Stomach smooth muscle (tissue), 2 donors: ENCODE results near the gene NANOGP8.

Experiments used
- H3K27ac ChIP-seq: one replicate; pipeline ENCODE4 v1.7.0; 2013; ENCODE audit warnings: mild to moderate bottlenecking, low read length, inconsistent platforms
- H3K27me3 ChIP-seq, 2 donors: one replicate each; pipeline ENCODE4 v1.7.0; 2013; ENCODE audit warnings: low read length in 2 of 2; ENCODE audit not compliant: insufficient read depth in 2 of 2, control insufficient read depth in 1 of 2
- H3K36me3 ChIP-seq, 2 donors: one replicate each; pipeline ENCODE4 v1.7.0; 2013; ENCODE audit warnings: low read length in 2 of 2; ENCODE audit not compliant: control insufficient read depth in 2 of 2, insufficient read depth in 2 of 2
- H3K4me1 ChIP-seq: one replicate; pipeline ENCODE4 v1.7.0; 2013; ENCODE audit warnings: low read length; ENCODE audit not compliant: control insufficient read depth, insufficient read depth
- H3K4me3 ChIP-seq, 2 donors: one replicate each; pipeline ENCODE4 v1.7.0; 2013; ENCODE audit warnings: low read length in 2 of 2
- H3K9ac ChIP-seq, 2 donors: one replicate each; pipeline ENCODE4 v1.7.0; 2013; ENCODE audit warnings: low read length in 2 of 2, mild to moderate bottlenecking in 1 of 2
- H3K9me3 ChIP-seq, 2 donors: one replicate each; pipeline ENCODE4 v1.7.0; 2013; ENCODE audit warnings: low read length in 2 of 2; ENCODE audit not compliant: control insufficient read depth in 2 of 2
- donor health status: healthy.
- donor health status: Pancreatic carcinoma.

Gene NANOGP8

GRCh38 chr15:35117543-35118265 lies 32.6 kb upstream of the NANOGP8 start:
- H3K27ac ChIP-seq: no peak overlapping the region
- H3K9ac ChIP-seq: no peak overlapping the region
- no peaks in the 10 kb centered on the region for H3K9me3 ChIP-seq
- H3K36me3 ChIP-seq: no peaks in the 10 kb centered on the region
- H3K4me3 ChIP-seq: no peak overlapping the region
- H3K4me1 ChIP-seq: peaks cover 5% of the 10 kb centered on the region
- no peaks in the 10 kb centered on the region for H3K27me3 ChIP-seq

GRCh38 chr15:35115155-35115725 lies 30.1 kb upstream of the NANOGP8 start:
- H3K9ac ChIP-seq: no peak overlapping the region
- H3K9me3 ChIP-seq: no peaks in the 10 kb centered on the region
- H3K4me1 ChIP-seq: peaks cover 5% of the 10 kb centered on the region
- H3K27me3 ChIP-seq: no peaks in the 10 kb centered on the region
- no peaks in the 10 kb centered on the region for H3K36me3 ChIP-seq
- no peak overlapping the region for H3K27ac ChIP-seq
- no peak overlapping the region for H3K4me3 ChIP-seq

- Histone ChIP-seq H3K27ac (no peak overlapping the region), H3K9ac (no peak overlapping the region), H3K9me3 (no peaks in the 10 kb centered on the region), H3K4me1 (peaks cover 5% of the 10 kb centered on the region), H3K36me3 (no peaks in the 10 kb centered on the region), H3K4me3 (no peak overlapping the region), H3K27me3 (no peaks in the 10 kb centered on the region)
Observed at GRCh38 chr15:35112346-35112745, 27.3 kb upstream of the NANOGP8 start.

GRCh38 chr15:35111861-35112260 lies 26.8 kb upstream of the NANOGP8 start:
- H3K9me3 ChIP-seq: no peaks in the 10 kb centered on the region
- no peak overlapping the region for H3K4me3 ChIP-seq
- no peaks in the 10 kb centered on the region for H3K36me3 ChIP-seq
- no peak overlapping the region for H3K9ac ChIP-seq
- H3K4me1 ChIP-seq: peaks cover 5% of the 10 kb centered on the region
- no peaks in the 10 kb centered on the region for H3K27me3 ChIP-seq
- H3K27ac ChIP-seq: no peak overlapping the region

DNA sequence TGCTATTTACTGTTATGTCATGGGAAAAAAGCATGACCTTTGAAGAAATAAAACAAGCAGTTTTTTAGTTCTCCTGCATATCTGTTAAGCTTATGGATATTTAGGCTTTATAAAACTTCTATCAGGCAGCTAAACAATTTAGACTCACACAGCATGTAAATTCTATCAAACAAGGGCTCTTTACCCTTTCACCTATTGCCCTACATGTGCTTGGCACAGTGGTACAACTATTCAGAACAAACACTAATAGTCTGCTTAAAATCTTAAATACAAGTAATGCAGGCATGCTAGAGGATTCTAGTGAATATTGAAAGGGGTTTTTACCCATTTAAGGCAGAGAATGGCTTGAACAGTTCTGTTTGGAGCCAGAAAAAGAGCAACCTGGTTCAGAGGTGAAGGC lies 23.4 kb upstream of the NANOGP8 start:
- Histone ChIP-seq H3K27me3 (no peaks in the 10 kb centered on the region), H3K9ac (no peak overlapping the region), H3K9me3 (no peaks in the 10 kb centered on the region), H3K27ac (no peak overlapping the region), H3K36me3 (no peaks in the 10 kb centered on the region), H3K4me3 (no peak overlapping the region), H3K4me1 (no peaks in the 10 kb centered on the region)

GRCh38 chr15:35107561-35107960 lies 22.5 kb upstream of the NANOGP8 start:
- Histone ChIP-seq H3K36me3 (no peaks in the 10 kb centered on the region), H3K4me3 (no peak overlapping the region), H3K27me3 (no peaks in the 10 kb centered on the region), H3K9me3 (no peaks in the 10 kb centered on the region), H3K4me1 (no peaks in the 10 kb centered on the region), H3K27ac (no peak overlapping the region), H3K9ac (no peak overlapping the region)

GRCh38 chr15:35107122-35107521 lies 22.0 kb upstream of the NANOGP8 start:
- Histone ChIP-seq H3K27me3 (no peaks in the 10 kb centered on the region), H3K9me3 (no peaks in the 10 kb centered on the region), H3K9ac (no peak overlapping the region), H3K36me3 (no peaks in the 10 kb centered on the region), H3K27ac (no peak overlapping the region), H3K4me3 (no peak overlapping the region), H3K4me1 (no peaks in the 10 kb centered on the region)

GRCh38 chr15:35104526-35105147 lies 19.5 kb upstream of the NANOGP8 start:
- no peaks in the 10 kb centered on the region for H3K4me1 ChIP-seq
- H3K4me3 ChIP-seq: no peak overlapping the region
- H3K36me3 ChIP-seq: no peaks in the 10 kb centered on the region
- no peak overlapping the region for H3K27ac ChIP-seq
- H3K9ac ChIP-seq: no peak overlapping the region
- no peaks in the 10 kb centered on the region for H3K9me3 ChIP-seq
- H3K27me3 ChIP-seq: no peaks in the 10 kb centered on the region

GRCh38 chr15:35102186-35102585 lies 17.1 kb upstream of the NANOGP8 start:
- no peak overlapping the region for H3K9ac ChIP-seq
- no peaks in the 10 kb centered on the region for H3K9me3 ChIP-seq
- no peak overlapping the region for H3K4me3 ChIP-seq
- no peaks in the 10 kb centered on the region for H3K27me3 ChIP-seq
- H3K4me1 ChIP-seq: no peaks in the 10 kb centered on the region
- no peaks in the 10 kb centered on the region for H3K36me3 ChIP-seq
- H3K27ac ChIP-seq: no peak overlapping the region

- H3K9ac ChIP-seq: no peak overlapping the region
- H3K4me1 ChIP-seq: no peaks in the 10 kb centered on the region
- no peak overlapping the region for H3K27ac ChIP-seq
- H3K9me3 ChIP-seq: no peaks in the 10 kb centered on the region
- no peaks in the 10 kb centered on the region for H3K36me3 ChIP-seq
- no peaks in the 10 kb centered on the region for H3K27me3 ChIP-seq
- no peak overlapping the region for H3K4me3 ChIP-seq
Observed at GRCh38 chr15:35101335-35101734, 16.2 kb upstream of the NANOGP8 start.

GRCh38 chr15:35098737-35099136 lies 13.6 kb upstream of the NANOGP8 start:
- no peaks in the 10 kb centered on the region for H3K4me1 ChIP-seq

More at GRCh38 chr15:35098737-35099136, 13.6 kb upstream of the NANOGP8 start:
- no peaks in the 10 kb centered on the region for H3K9me3 ChIP-seq
- no peaks in the 10 kb centered on the region for H3K36me3 ChIP-seq
- H3K27me3 ChIP-seq: no peaks in the 10 kb centered on the region
- H3K27ac ChIP-seq: no peak overlapping the region
- H3K9ac ChIP-seq: no peak overlapping the region
- H3K4me3 ChIP-seq: no peak overlapping the region
